Stimulated activated CD8-positive, alpha-beta memory T cell treated with anti-CD3 and anti-CD28 coated beads, Interleukin-15, amount 100 ng/mL, for 48 hours (primary cell): ENCODE measurements around the gene GARNL3.

Experiments used
- DNase-seq, 2 donors: peaks; one replicate each; pipeline ENCODE4 v3.0.0-alpha.2; 2020; ENCODE audit warnings: low read depth in 2 of 2

The GARNL3 gene

DNA sequence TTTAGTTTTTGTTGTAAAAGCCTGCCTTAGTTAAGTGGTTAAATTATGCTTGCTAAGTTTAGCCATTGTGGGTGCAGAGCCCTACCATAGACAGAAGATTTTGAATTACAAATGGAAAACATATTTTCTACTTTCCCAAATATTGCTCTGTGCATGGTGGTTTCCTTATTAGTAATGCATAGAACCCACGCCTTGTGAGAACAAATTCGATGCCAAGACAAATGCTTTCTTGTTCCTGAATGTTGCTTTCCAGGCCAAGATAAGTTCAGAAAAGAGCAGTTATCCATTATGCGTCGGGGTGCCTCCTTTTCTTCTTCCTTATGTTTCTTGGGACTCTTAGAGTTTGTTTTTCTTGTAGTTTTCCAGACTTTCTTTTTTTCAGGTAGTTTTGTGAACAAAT, 31.0 kb upstream of the GARNL3 start:
- no peak for DNase-seq

DNA sequence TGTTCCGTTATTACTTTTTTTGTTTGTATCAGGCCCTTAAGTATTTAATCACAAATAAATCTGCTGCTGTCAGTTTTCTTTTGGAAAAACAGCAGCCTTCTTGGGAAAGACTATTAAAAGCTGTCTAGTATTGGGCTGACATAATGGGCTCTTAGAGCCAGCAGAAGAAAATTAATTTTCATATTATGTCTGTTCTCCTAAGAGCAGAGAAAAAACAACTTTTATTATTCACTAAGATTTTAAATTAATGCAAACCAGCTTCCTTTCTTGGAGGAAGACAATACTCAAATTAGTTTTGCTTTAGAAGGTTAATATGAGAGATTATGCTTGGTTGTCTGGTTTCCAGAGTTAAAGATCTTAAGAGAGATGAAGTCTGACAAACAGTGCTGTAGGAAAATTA, 30.6 kb upstream of the GARNL3 start:
- DNase-seq, result no peak

DNA sequence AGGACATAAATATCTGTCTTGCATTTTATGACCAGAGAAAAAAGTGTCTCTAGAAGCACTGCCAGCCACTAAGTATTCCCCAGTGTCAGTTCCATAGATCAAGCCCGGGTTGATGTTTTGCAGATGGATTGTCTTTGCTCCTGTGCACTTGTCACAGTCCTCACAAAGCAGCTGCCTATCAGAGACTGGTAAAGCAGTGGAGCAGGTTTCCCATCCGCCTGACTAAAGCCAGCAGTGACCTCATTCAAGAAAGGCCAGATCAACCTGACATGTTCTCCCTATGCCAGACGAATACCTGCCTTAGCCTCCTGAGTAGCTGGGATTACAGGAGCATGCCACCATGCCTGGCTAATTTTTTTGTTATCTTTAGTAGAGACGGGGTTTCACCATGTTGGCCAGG, 26.8 kb upstream of the GARNL3 start:
- no peak for DNase-seq

DNA sequence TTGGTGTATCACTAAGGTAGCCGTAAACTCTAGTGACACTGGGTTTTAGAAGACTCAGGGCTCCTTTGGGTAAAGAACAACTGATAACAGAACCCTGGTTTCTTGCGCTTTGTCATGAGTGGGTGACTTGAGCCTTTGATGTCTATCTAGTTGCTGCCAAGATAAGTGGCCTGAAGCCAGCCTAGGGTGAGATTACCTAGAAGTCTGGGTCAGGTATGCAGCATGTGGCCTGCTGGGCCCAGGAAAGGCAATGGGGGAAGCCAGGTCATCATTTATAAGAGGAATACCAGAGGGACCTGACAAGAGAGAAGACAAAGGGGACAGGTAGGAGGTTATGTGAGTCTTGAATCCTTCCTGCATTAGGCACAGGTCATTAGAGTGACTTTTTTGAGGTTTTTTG, 23.2 kb upstream of the GARNL3 start:
- no peak for DNase-seq

DNA sequence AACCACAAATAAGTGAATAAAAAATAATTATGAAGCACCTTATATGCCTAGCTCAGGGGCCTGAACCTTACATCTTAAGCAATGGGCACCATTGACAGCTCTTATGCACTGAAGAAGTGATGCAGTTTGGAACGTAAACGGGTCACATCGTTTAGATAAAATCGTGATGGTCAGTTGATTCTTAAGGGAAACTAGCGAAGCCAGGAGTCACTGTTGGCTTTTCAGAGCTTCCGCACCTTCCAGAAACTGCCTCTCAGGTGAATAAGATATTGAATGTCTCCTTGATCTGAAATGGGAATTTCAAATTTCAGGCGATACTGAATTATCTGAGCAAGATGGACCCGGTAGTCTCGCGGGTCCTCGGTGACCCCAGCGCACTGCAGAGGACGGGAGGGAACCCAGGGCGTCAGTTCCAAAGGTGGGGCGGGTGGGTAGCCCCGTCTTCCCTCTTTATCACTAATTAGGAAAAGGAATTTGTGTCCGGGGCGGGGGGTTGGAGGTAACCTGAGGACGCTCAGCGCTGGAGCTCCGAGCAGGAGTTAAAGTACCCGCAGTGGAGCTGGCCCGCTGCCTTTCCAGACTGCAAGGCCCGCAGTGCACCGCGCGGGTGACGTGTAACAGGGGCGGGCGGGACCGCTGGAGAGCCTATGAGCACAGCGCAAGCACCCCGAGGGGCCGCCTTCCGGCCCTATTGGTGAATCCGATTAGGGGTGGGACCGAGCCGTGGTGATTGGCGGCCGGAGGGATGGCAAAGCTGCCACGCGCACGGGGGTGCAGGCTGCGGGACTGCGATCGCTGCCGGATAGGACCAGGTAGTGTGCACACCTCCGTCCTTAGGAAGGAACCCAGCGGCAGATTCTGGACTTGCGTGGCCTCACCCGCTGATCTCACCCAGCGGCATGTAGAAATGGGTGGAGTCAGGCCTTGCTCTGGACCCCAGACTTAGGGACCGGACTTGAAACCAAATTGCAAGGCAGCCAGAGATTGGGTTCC, 19.7 kb upstream of the GARNL3 start:
- peak; percentile 93 to 95 for DNase-seq

- DNase-seq, result no peak
Observed at GRCh38 chr9:127245637-127246164, 18.9 kb upstream of the GARNL3 start.

- DNase-seq, result no peak
Observed at GRCh38 chr9:127248241-127248640, 16.3 kb upstream of the GARNL3 start.

DNA sequence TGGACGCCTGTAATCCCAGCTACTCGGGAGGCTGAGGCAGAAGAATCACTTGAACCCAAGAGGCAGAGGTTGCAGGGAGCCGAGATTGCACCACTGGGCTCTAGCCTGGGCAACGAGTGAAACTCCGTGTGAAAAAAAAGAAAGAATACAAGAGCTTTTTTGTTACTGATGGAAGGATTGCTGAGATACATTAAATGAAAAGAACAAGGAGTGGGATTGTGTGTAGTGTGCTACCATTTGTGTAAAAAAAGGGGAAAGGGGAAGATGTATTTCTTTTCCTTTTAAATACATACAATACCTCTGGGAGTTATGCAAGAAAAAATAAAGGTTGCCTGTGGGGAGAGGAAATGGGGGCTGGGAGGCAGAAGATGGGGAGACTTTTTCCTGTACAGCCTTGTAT, 14.7 kb upstream of the GARNL3 start:
- no peak for DNase-seq

DNA sequence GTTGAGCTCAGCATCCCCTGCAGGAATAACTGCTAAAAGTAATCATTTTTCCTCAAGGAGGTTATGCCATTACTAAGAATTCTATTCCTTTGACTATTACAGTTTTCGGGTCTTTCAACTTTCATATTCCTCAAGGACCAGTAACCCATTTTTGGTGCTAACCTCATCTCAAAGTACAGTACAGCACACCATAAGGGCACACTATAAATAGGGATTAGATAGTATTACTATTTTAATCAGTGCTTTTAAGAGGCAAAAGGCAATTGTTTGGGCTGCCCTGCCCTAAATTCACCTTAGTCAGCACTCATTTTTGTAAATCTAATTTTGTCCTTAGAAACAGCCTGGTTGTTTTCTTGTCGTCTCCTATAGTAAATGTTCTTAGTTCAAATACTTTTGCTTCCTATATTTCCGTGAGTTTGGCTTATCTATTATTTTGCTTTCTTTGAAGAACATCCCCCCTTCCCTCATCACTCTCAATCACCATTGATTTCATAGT, 13.6 kb upstream of the GARNL3 start:
- DNase-seq, result no peak

DNA sequence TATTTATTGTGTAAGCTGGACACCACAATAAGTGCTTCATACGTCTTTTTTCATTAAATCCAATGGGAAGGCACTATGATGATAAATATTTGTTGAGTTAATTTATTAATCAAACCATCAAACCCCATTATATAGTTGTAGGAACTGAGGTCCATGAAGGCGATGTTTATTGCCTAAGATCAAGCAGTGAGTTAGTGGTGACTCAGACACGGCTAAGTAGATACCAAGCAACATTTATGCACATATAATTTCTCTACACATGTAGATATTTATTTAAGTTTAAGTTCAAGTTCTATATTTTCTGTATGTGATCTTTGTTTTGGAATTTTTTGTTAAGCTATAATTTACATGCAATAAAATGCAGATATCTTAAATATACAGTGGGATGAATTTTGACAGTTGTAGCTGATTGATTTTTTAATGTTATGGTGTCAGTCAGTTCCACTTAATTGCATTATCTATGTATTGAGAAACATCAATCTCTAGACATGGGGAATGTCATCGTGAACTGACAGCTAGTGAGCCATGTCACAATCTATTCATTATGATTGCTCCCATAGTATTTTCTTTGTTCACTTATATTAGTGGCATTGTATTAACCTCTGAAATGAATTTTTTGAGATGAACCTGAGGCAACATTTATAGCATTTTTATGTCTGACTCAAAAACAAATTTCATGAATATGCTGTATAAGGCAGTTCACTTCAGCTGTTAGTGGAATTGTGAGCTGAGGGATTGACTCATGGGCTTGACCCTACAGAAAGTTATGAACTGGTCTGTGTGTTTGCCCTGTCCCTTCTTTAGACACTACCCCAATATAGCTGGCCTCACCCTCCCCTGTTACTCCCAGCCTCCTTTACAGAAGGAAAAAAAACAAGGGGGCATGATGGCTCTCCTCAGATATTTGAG, 11.9 kb upstream of the GARNL3 start:
- DNase-seq, result no peak

DNA sequence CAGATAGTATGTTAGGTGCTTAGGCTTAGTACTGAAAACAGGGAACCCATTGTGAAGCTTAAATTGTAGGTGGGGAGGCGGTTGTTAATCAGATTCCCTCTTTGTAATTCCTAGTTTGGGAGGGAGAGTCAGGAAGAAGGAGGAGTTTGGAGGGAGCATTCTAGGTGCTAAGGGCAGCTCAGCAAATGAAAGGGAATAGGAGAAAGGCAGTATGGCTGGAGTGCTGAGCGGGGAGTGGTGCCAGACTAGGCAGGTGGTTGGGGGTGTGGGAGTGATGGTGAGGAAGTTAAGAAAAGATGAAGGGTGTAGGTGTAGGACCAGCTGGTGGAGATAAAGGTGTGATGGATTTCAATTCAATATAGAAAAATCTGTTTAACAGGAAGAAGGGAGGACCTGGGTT, 11.1 kb upstream of the GARNL3 start:
- no peak for DNase-seq

- no peak for DNase-seq
Observed at GRCh38 chr9:127255692-127256091, 8.9 kb upstream of the GARNL3 start.

- no peak for DNase-seq
Observed at GRCh38 chr9:127256324-127256723, 8.2 kb upstream of the GARNL3 start.

- DNase-seq, result no peak
Observed at GRCh38 chr9:127258606-127259471, 5.7 kb upstream of the GARNL3 start.

DNA sequence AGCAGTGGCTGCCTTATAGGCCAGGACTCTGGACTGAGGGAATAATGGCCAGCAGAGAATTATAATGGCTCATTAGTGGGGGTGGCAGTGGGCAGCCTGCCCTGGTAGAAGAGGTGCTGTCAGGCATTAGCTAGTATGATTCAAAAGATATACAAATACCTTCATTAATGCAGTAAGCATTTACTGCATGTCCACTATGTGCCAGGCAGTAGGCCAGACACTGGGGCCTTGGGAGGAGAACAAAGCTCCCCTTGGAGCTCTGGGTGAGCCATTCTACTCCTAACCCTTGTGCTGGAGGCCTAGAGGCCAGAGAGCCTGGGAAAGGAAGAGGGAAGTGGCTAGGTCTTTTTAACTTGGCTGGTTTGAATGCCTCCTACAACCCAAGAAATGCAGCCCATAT, 2.0 kb upstream of the GARNL3 start:
- no peak for DNase-seq

GRCh38 chr9:127263237-127263636, 1.3 kb upstream of the GARNL3 start:
- DNase-seq, result no peak

GRCh38 chr9:127263664-127264063, 910 bp upstream of the GARNL3 start:
- no peak for DNase-seq

GRCh38 chr9:127267793-127268525, 3.4 kb downstream of the GARNL3 start:
- no peak for DNase-seq

DNA sequence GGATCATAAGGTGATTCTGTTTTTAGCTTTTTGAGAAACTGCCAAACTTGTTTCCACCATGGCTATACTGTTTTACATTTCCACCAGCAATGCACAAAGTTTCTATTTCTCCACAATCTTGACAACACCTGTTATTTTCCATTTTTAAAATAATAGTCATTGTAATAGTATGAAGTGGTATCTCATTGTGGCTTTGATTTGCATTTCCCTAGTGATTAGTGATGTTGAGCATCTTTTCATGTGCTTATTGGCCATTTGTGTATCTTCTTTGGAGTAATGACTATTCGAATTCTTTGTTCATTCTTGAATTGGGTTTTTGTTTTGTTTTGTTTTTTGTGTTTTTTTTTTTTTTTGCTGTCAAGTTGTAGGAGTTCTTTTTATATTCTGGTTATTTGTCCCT, 4.9 kb downstream of the GARNL3 start:
- DNase-seq, result no peak

- no peak for DNase-seq
Observed at GRCh38 chr9:127273326-127273725, 8.8 kb downstream of the GARNL3 start.

DNA sequence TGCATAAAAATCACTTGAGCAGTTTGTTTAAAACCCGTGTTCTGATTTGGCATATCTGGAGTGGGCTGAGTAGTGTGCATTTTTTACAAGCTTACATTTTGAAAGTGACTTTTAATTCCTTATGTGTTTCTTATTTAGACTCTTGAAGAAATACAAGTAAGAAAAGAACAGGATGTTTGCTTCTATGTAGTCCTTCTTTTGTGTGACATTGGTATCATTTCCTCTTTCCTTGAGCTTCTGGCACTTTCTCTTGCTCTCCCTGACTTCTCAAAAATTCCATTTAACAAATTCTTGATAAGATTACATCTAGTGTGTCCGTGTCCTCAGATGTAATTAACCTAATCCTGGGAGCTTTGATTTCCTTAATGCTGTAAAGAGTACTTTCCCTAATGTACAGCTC, 12.5 kb downstream of the GARNL3 start:
- DNase-seq, result no peak
